GM18502 (cell line): ENCODE measurements around the gene ZSCAN22.
"Not testable (repeated sequence)": the region's sequence is repeated elsewhere in the genome, so short reads cannot be mapped to it uniquely, and the experiment has no call there.

Experiments used
- ATAC-seq: cut with Tn5 transposase; IDR thresholded peaks from one replicate; pipeline ENCODE4 v1.9.1; 2021; ENCODE audit warnings: mild to moderate bottlenecking; ENCODE audit not compliant: unreplicated experiment, poor library complexity

ZSCAN22 gene

GRCh38 chr19:58326914-58327726 is at the start of gene ZSCAN22:
TSS of gene ZSCAN22 (plus strand) at chr19:58326994. CDS start at chr19:58334803, 7,809 bp downstream.
- ATAC-seq = peak; percentile 88

- ATAC-seq = no peak
Observed at GRCh38 chr19:58277197-58277596, 49.6 kb upstream of the ZSCAN22 start.

GRCh38 chr19:58277748-58278540 is 48.9 kb upstream of the ZSCAN22 start:
- ATAC-seq = no peak

- peak; percentile 95 for ATAC-seq
Observed at GRCh38 chr19:58278541-58279041, 48.2 kb upstream of the ZSCAN22 start, which contains the start of gene ZNF8. TSS of gene ZNF8 (plus strand) at chr19:58278955. CDS start at chr19:58279082, 127 bp downstream.

- ATAC-seq = peak; percentile 30
Observed at GRCh38 chr19:58279042-58279924, 47.5 kb upstream of the ZSCAN22 start.

- ATAC-seq = no peak
Observed at GRCh38 chr19:58279925-58280316, 46.9 kb upstream of the ZSCAN22 start.

- no peak for ATAC-seq
Observed at GRCh38 chr19:58284199-58284598, 42.6 kb upstream of the ZSCAN22 start.

- ATAC-seq = no peak
Observed at GRCh38 chr19:58291943-58292342, 34.9 kb upstream of the ZSCAN22 start.

- ATAC-seq = no peak
Observed at GRCh38 chr19:58294743-58295374, 31.9 kb upstream of the ZSCAN22 start.

GRCh38 chr19:58296104-58296503 is 30.7 kb upstream of the ZSCAN22 start:
- ATAC-seq = no peak

GRCh38 chr19:58300620-58301019 is 26.2 kb upstream of the ZSCAN22 start:
- no peak for ATAC-seq

GRCh38 chr19:58304255-58304654 is 22.5 kb upstream of the ZSCAN22 start:
- no peak for ATAC-seq

- ATAC-seq = peak; percentile 13
Observed at GRCh38 chr19:58304748-58305064, 22.1 kb upstream of the ZSCAN22 start.

- ATAC-seq = peak; percentile 97
Observed at GRCh38 chr19:58305065-58305931, 21.5 kb upstream of the ZSCAN22 start, which contains the start of gene ERVK3-1. TSS of gene ERVK3-1 (plus strand) at chr19:58305377. CDS start at chr19:58312169, 6,792 bp downstream.

- no peak for ATAC-seq
Observed at GRCh38 chr19:58305932-58306323, 20.9 kb upstream of the ZSCAN22 start.

GRCh38 chr19:58307736-58308135 is 19.1 kb upstream of the ZSCAN22 start:
- no peak for ATAC-seq

GRCh38 chr19:58310685-58311084 is 16.1 kb upstream of the ZSCAN22 start:
- ATAC-seq = not testable (repeated sequence)

GRCh38 chr19:58311345-58311865 is 15.4 kb upstream of the ZSCAN22 start:
- no peak for ATAC-seq

GRCh38 chr19:58315580-58315979 is 11.2 kb upstream of the ZSCAN22 start:
- ATAC-seq = no peak
